HG02938 (cell line): ENCODE data around the gene STAG1.
"Not testable (repeated sequence)": the region's sequence is repeated elsewhere in the genome, so short reads cannot be mapped to it uniquely, and the experiment has no call there.

Experiments
- ATAC-seq: cut with Tn5 transposase; IDR thresholded peaks from one replicate; pipeline ENCODE4 v1.9.1; 2021; ENCODE audit warnings: mild to moderate bottlenecking, moderate library complexity; ENCODE audit not compliant: unreplicated experiment

STAG1 gene

GRCh38 chr3:136708333-136708985 is 43.7 kb downstream of the STAG1 start:
- ATAC-seq = no peak

- no peak for ATAC-seq
These were observed 48.7 kb downstream of the STAG1 start for GRCh38 chr3:136703429-136703828.

- no peak for ATAC-seq
These were observed 52.8 kb downstream of the STAG1 start for GRCh38 chr3:136699271-136699828.

- no peak for ATAC-seq
These were observed 53.8 kb downstream of the STAG1 start for GRCh38 chr3:136698361-136698760.

GRCh38 chr3:136696797-136697196 is 55.4 kb downstream of the STAG1 start:
- no peak for ATAC-seq

- ATAC-seq = no peak
These were observed 57.9 kb downstream of the STAG1 start for GRCh38 chr3:136694321-136694720.

GRCh38 chr3:136690599-136690998 is 61.6 kb downstream of the STAG1 start:
- no peak for ATAC-seq

GRCh38 chr3:136685882-136686281 is 66.3 kb downstream of the STAG1 start:
- ATAC-seq = no peak

- ATAC-seq = no peak
These were observed 69.4 kb downstream of the STAG1 start for GRCh38 chr3:136682740-136683312.

GRCh38 chr3:136678981-136679380 is 73.2 kb downstream of the STAG1 start:
- no peak for ATAC-seq

GRCh38 chr3:136676009-136676408 is 76.2 kb downstream of the STAG1 start:
- ATAC-seq = no peak

- ATAC-seq = no peak
These were observed 76.9 kb downstream of the STAG1 start for GRCh38 chr3:136675150-136675858.

- no peak for ATAC-seq
These were observed 79.7 kb downstream of the STAG1 start for GRCh38 chr3:136672457-136672856.

GRCh38 chr3:136671921-136672320 is 80.3 kb downstream of the STAG1 start:
- no peak for ATAC-seq

GRCh38 chr3:136670166-136670565 is 82.0 kb downstream of the STAG1 start:
- no peak for ATAC-seq

GRCh38 chr3:136667081-136667480 is 85.1 kb downstream of the STAG1 start:
- no peak for ATAC-seq

- not testable (repeated sequence) for ATAC-seq
These were observed 85.9 kb downstream of the STAG1 start for GRCh38 chr3:136666301-136666700.

- ATAC-seq = no peak
These were observed 87.4 kb downstream of the STAG1 start for GRCh38 chr3:136664771-136665170.

- ATAC-seq = no peak
These were observed 90.9 kb downstream of the STAG1 start for GRCh38 chr3:136661282-136661681.

GRCh38 chr3:136658946-136659682 is 93.1 kb downstream of the STAG1 start:
- no peak for ATAC-seq

- ATAC-seq = no peak
These were observed 94.7 kb downstream of the STAG1 start for GRCh38 chr3:136657526-136657925.
